GM06990 (cell line): ENCODE data around the gene INPP4A.

Experiments used
- DNase-seq: peaks from one replicate; pipeline ENCODE4 v3.0.0-alpha.2; 2011; ENCODE audit not compliant: insufficient read length; ENCODE audit errors: extremely low read depth
- H3K27me3 ChIP-seq: replicated peaks from 2 replicates; pipeline ENCODE4 v1.6.0; 2011; ENCODE audit warnings: low read length; ENCODE audit not compliant: control insufficient read depth, insufficient read depth
- H3K36me3 ChIP-seq: 2 replicates; pipeline ENCODE4 v1.5.1; 2011; ENCODE audit warnings: low read length; ENCODE audit not compliant: control insufficient read depth, insufficient read depth
- H3K4me3 ChIP-seq: replicated peaks from 2 replicates; pipeline ENCODE4 v1.5.1; 2011; ENCODE audit warnings: low read depth, mild to moderate bottlenecking, control low read depth, low read length
- TF ChIP-seq, protein P1 (sequence below): IDR thresholded peaks from 2 replicates; pipeline ENCODE4 v1.5.1; 2011; ENCODE audit warnings: low read length, control low read depth, mild to moderate bottlenecking, inconsistent platforms; ENCODE audit not compliant: insufficient read depth, poor library complexity, severe bottlenecking

Gene INPP4A

DNA sequence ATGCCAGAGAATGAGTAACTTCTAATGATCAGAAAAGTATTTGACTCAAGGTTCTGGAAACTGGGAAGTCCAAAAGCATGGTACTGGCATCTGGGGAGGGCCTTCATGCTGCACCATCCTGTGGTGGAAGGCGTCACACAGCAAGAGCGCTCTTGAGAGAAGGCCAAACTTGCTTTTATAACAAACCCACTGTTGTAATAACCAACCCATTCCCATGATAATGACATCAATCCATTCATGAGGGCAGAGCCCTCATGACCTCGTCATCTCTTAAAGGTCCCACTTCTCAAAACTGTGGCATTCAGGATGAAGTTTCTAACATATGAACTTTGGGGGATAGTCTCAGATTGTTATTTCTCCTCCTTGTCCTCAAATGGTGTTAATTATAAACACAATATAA is 95.9 kb downstream of the INPP4A start:
- no peaks in the 10 kb centered on the region for H3K27me3 ChIP-seq
- DNase-seq, result no peak
- H3K36me3 ChIP-seq, result peaks cover 41% of the 10 kb centered on the region
- TF ChIP-seq, protein P1, sequence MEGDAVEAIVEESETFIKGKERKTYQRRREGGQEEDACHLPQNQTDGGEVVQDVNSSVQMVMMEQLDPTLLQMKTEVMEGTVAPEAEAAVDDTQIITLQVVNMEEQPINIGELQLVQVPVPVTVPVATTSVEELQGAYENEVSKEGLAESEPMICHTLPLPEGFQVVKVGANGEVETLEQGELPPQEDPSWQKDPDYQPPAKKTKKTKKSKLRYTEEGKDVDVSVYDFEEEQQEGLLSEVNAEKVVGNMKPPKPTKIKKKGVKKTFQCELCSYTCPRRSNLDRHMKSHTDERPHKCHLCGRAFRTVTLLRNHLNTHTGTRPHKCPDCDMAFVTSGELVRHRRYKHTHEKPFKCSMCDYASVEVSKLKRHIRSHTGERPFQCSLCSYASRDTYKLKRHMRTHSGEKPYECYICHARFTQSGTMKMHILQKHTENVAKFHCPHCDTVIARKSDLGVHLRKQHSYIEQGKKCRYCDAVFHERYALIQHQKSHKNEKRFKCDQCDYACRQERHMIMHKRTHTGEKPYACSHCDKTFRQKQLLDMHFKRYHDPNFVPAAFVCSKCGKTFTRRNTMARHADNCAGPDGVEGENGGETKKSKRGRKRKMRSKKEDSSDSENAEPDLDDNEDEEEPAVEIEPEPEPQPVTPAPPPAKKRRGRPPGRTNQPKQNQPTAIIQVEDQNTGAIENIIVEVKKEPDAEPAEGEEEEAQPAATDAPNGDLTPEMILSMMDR, result no peak
- H3K4me3 ChIP-seq, result no peak overlapping the region

- TF ChIP-seq, protein P1, result no peak
- no peak for DNase-seq
- no peak overlapping the region for H3K4me3 ChIP-seq
- peaks cover 46% of the 10 kb centered on the region for H3K36me3 ChIP-seq
- no peaks in the 10 kb centered on the region for H3K27me3 ChIP-seq
Measured at GRCh38 chr2:98541489-98541888, 96.8 kb downstream of the INPP4A start.

GRCh38 chr2:98541906-98542305 is 97.2 kb downstream of the INPP4A start:
- DNase-seq, result no peak
- peaks cover 50% of the 10 kb centered on the region for H3K36me3 ChIP-seq
- TF ChIP-seq, protein P1, result no peak
- no peaks in the 10 kb centered on the region for H3K27me3 ChIP-seq
- H3K4me3 ChIP-seq, result no peak overlapping the region

DNA sequence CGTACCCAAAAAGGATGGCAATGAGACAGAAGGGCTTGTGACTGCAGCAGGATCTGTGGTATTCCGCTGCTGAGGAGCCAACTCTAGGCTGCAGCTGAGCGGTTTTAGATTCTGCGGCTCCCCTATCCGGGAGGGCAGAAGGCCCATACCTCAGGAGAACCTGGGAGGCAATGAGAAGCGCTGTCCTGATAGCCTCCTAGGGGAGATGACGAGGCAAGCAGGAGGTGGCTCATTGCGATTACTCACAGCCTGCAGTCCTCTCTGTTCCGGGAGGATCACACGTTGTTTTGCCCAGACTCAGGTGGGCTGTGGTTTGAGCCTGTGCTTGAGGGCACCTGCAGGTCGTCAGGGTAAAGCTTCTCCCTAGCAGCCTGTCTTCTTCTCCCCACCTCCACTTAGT is 98.6 kb downstream of the INPP4A start:
- H3K27me3 ChIP-seq, result no peaks in the 10 kb centered on the region
- H3K4me3 ChIP-seq, result no peak overlapping the region
- H3K36me3 ChIP-seq, result peaks cover 42% of the 10 kb centered on the region
- no peak for DNase-seq
- TF ChIP-seq, protein P1, result no peak

DNA sequence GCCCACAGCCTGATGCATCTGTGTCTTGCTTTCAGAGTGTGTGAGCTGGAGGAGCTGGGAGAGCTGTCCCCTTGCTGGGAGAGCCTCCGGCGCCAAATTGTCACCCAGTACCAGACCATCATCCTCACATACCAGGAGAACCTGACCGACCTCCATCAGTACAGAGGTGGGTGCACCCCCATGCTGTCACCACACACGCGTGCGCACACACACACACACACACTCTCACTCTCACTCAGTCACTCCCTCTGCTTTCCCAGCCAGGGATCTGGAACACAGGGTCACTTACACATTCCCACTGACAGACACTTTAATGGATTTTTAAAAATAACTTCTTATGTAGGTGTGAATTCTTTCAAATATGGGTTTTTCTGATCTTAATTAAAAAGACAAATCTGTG is 99.2 kb downstream of the INPP4A start:
- no peak for DNase-seq
- H3K27me3 ChIP-seq, result no peaks in the 10 kb centered on the region
- H3K4me3 ChIP-seq, result no peak overlapping the region
- peaks cover 37% of the 10 kb centered on the region for H3K36me3 ChIP-seq
- TF ChIP-seq, protein P1, result no peak

DNA sequence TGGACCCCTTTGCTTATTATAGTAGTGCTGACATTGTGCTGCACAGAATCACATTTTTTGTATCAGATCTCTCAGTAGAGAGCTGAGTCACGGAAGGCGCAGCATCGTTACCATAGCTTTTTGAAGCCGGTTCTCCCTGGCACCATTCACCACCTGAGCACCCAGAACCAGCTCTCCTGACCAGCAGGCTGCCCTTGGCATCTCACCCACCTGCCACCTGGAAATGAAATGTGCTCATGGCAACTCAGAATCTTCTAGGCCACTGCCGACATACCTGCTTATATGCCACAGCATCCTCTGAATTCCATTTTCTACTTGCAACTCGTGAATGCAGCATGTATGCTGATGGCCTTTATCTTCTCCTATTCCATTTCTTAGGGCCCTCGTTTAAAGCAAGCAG is 100.9 kb downstream of the INPP4A start:
- no peak overlapping the region for H3K4me3 ChIP-seq
- H3K36me3 ChIP-seq, result peaks cover 36% of the 10 kb centered on the region
- H3K27me3 ChIP-seq, result no peaks in the 10 kb centered on the region
- no peak for DNase-seq
- TF ChIP-seq, protein P1, result no peak
